ENCODE results near the gene AHRR. TPM values are rescaled to one million over a fixed set of nuclear protein-coding genes. Genes with fewer than 3 reads are reported as not detected.

Gene AHRR
- total RNA-seq, 1 donor from 2014 or later: 2.0 TPM

DNA sequence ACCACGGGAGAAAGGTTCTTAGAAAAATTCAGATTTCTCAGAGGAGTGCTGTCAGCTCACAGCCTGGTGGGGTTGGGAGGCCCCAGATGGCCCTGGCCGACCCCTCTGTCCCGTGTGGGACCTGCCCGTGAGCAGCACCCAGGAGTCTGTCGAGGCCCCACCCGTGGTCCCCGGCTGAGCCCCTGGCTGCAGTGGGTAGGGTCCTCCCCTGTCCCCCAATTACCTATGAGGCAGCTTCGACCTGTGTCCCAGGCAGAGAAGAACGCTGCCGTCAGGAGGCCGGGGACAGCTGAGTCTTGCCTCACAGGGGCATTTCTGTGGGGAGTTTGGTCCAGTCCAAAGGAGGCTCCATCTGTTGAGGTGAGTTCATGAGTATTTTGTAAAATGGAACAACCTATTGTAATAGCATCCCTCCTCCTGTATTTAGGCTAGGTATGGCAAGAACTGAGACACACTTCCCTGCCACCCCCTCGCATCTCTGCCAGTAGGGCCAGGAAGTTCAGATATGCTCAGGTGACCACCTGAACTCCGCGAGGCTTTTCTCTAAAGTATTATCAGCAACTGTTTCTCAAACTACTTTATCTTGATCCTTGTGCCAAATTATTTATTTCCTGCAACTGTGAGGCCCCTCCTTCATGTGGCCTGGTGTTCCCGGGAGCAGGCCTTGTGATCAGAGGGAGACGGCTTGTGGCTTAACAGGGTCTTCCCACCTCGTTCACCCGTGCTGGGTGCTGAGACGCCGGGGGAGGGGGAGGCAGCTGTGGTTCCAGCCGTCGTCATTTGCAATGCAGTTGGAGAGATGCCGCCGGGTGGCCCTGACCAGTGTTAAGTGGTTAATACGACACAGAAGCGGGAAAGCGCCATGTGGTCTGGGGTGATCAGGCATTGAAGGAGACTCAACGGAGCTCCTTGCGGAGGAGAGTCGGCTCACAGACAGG is 1.7 kb downstream of the AHRR start:
- peak; percentile 12 for DNase-seq
- Mint-ChIP-seq H3K27me3 (ENCODE audit: unreplicated experiment) (peaks cover 19% of the 10 kb centered on the region), H3K4me1 (ENCODE audit: low read depth, unreplicated experiment) (no peaks in the 10 kb centered on the region), H3K36me3 (ENCODE audit: unreplicated experiment) (no peaks in the 10 kb centered on the region), H3K9me3 (ENCODE audit: unreplicated experiment) (peaks cover 3% of the 10 kb centered on the region), H3K4me3 (ENCODE audit: unreplicated experiment) (no peak overlapping the region), H3K27ac (ENCODE audit: unreplicated experiment) (no peak overlapping the region)
- TF ChIP-seq CTCF (IDR thresholded peaks at IDR 0.05; ENCODE audit: partially characterized antibody, unreplicated experiment): no peak

DNA sequence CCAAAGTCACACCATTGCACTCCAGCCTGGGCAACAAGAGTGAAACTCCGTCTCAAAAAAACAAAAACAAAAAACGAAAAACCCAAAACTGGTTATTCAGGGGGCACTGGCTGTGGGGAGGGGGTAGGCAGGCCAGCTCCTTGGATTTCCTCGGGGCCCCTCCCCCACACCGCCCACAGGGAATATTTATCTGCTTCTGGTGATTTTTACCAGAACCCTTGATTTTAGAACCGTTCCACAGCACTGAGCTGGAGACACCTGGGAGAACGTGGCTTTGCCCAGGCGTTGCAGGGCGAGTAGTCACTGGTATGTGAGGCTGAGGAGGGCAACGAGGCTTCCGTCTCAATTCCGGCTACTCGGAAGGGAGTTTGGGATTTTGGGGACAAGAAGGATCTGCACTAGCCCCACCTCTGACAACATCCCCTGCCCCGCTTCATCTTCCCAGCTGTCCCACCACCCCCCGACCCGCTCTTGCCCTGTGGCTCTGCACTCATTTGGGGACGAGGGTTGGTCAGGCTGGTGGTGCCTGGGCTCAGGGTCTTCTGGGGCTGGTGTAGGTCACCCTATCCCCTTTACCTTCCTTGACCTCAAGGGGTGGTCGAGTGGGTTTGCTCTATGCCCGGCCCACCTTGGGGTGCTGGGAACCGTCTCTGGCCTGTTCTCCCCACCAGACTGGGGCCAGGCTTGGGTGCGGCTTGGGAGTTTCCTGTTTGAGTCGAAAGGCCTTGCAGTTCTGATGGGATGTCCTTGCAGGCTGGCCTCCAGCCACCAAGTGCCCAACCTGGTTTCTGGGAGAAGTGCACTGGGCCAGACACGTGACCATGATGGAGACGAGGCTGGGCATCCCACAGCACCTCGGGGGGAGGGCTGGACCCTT is 3.5 kb downstream of the AHRR start:
- Mint-ChIP-seq H3K36me3 (ENCODE audit: unreplicated experiment) (no peaks in the 10 kb centered on the region), H3K4me1 (ENCODE audit: low read depth, unreplicated experiment) (no peaks in the 10 kb centered on the region), H3K9me3 (ENCODE audit: unreplicated experiment) (peaks cover 3% of the 10 kb centered on the region), H3K4me3 (ENCODE audit: unreplicated experiment) (no peak overlapping the region), H3K27ac (ENCODE audit: unreplicated experiment) (no peak overlapping the region), H3K27me3 (ENCODE audit: unreplicated experiment) (peaks cover 14% of the 10 kb centered on the region)
- no peak for TF ChIP-seq CTCF (IDR thresholded peaks at IDR 0.05; ENCODE audit: partially characterized antibody, unreplicated experiment)
- DNase-seq: no peak

- H3K4me1 Mint-ChIP-seq (ENCODE audit: low read depth, unreplicated experiment): no peaks in the 10 kb centered on the region
- H3K27ac Mint-ChIP-seq (ENCODE audit: unreplicated experiment): no peak overlapping the region
- H3K36me3 Mint-ChIP-seq (ENCODE audit: unreplicated experiment): no peaks in the 10 kb centered on the region
- H3K9me3 Mint-ChIP-seq (ENCODE audit: unreplicated experiment): peaks cover 3% of the 10 kb centered on the region
- peaks cover 11% of the 10 kb centered on the region for H3K27me3 Mint-ChIP-seq (ENCODE audit: unreplicated experiment)
- no peak for DNase-seq
- no peak overlapping the region for H3K4me3 Mint-ChIP-seq (ENCODE audit: unreplicated experiment)
- no peak for TF ChIP-seq CTCF (IDR thresholded peaks at IDR 0.05; ENCODE audit: partially characterized antibody, unreplicated experiment)
Observed at GRCh38 chr5:326109-326508, 4.6 kb downstream of the AHRR start.

DNA sequence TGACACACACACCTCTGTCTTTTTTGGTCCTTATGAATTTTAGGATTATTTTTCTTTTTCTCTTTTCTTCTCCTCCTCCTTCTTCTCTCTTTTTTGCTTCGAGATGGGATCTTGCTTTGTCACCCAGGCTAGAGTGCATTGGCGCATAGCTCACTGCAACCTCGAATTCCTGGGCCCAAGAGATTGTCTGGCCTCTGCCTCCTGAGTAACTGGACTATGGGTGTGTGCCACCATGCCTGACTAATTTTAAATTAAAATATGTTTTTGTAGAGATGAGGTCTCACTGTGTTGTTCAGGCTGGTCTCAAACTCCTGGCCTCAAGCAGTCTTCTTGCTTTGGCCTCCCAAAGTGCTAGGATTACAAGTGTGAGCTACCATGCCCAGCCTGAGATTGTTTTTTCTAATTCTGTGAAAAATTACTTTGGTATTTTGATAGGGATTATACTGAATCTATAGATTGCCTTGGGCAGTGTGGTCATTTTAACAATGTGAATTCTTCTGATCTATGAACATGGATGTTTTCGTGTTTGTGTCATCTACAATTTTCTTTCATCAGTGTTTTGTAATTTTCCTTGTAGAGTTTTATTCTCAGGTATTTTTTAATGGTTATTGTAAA is 7.7 kb downstream of the AHRR start:
- peaks cover 1% of the 10 kb centered on the region for H3K9me3 Mint-ChIP-seq (ENCODE audit: unreplicated experiment)
- TF ChIP-seq CTCF (IDR thresholded peaks at IDR 0.05; ENCODE audit: partially characterized antibody, unreplicated experiment): no peak
- H3K36me3 Mint-ChIP-seq (ENCODE audit: unreplicated experiment): no peaks in the 10 kb centered on the region
- peaks cover 4% of the 10 kb centered on the region for H3K27me3 Mint-ChIP-seq (ENCODE audit: unreplicated experiment)
- DNase-seq: no peak
- no peak overlapping the region for H3K4me3 Mint-ChIP-seq (ENCODE audit: unreplicated experiment)
- no peak overlapping the region for H3K27ac Mint-ChIP-seq (ENCODE audit: unreplicated experiment)
- no peaks in the 10 kb centered on the region for H3K4me1 Mint-ChIP-seq (ENCODE audit: low read depth, unreplicated experiment)

All from glutamatergic neuron (in vitro differentiated cells).